Measurements from ENCODE around the gene CLCN1. TPM values are rescaled to one million over a fixed set of nuclear protein-coding genes. Genes with fewer than 3 reads are reported as not detected.

Gene CLCN1
- total and polyA plus RNA-seq, 2 of the 8 experiments (the other 6 are each of a cell fraction or from before 2014, with no cell fraction given) = 0.36 to 0.41 TPM

DNA sequence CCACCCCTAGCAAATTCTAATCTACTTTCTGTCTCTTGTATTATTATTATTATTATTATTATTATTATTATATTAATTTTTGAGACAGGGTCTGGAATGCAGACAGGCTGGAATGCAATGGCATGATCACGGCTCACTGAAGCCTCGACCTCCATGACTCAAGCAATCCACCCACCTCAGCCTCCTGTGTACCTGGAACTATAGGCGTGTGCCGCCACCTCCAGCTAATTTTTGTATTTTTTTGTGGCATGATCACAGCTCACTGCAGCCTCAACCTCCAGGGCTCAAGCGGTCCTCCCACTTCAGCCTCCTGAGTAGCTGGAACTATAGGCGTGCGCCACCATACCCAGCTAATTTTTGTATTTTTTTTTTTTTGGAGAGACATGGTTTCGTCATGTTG is 33.8 kb upstream of the CLCN1 start:
- CTCF ChIA-PET (ENCODE audit: partially characterized antibody) = interaction anchor here (0.6 to 1.5 kb wide), 4 partner anchors 15 to 208 kb away, joined by 3 to 6 read pairs (median 3); partner anchors contain the start of gene GSTK1
- Histone ChIP-seq H3K4me2 (ENCODE audit: insufficient read depth in 1 of 2, low read depth in 2 of 2, low read length in 2 of 2) (no peak overlapping the region), H2AK5ac (ENCODE audit: low read depth, low read length) (no peak overlapping the region), H3K79me1 (ENCODE audit: low read depth, low read length) (no peaks in the 10 kb centered on the region), H3K4ac (replicated peaks; ENCODE audit: insufficient read length, low read depth, low read length) (no peak overlapping the region), H3K14ac (ENCODE audit: insufficient read length) (no peak overlapping the region), H2BK12ac (ENCODE audit: low read depth, low read length) (no peak overlapping the region), H3K4me3 (ENCODE audit: extremely low read depth in 1 of 4, insufficient read depth in 2 of 4, low read depth in 3 of 4, low read length in 4 of 4) (no peak overlapping the region), H3K9me3 (ENCODE audit: insufficient read depth in 2 of 2, low read depth in 1 of 2, low read length in 1 of 2) (peaks cover 1 to 6% of the 10 kb centered on the region in 2 experiments; a peak in 2 of 4 replicates), H3K36me3 (ENCODE audit: control insufficient read depth in 2 of 4, insufficient read depth in 4 of 4, low read length in 3 of 4) (peaks cover 0 to under 1% (median 0%) of the 10 kb centered on the region in 4 experiments; a peak in 1 of 8 replicates), H4K8ac (ENCODE audit: extremely low read depth, insufficient read depth, low read length) (no peak overlapping the region; the same call in 1 of the 2 replicates), H2BK15ac (ENCODE audit: low read length) (no peak overlapping the region), H4K20me1 (replicated peaks in 1 of 2; ENCODE audit: control insufficient read depth in 1 of 2, insufficient read depth in 2 of 2, low read length in 2 of 2) (no peaks in the 10 kb centered on the region), H3K79me2 (ENCODE audit: control insufficient read depth in 1 of 2, insufficient read depth in 2 of 2, low read length in 2 of 2) (no peaks in the 10 kb centered on the region), H2BK20ac (ENCODE audit: low read length) (no peak overlapping the region), H2AFZ (ENCODE audit: low read length) (no peak overlapping the region), H3K4me1 (replicated peaks in 1 of 4; ENCODE audit: control insufficient read depth in 3 of 4, insufficient read depth in 4 of 4, low read length in 3 of 4) (peaks cover 9 to 12% (median 10%) of the 10 kb centered on the region in 4 experiments), H4K5ac (ENCODE audit: insufficient read length, low read depth, low read length) (no peak overlapping the region), H4K91ac (replicated peaks; ENCODE audit: insufficient read length, low read length) (no peak overlapping the region), H2BK120ac (replicated peaks; ENCODE audit: low read depth, low read length) (no peak overlapping the region), H3K23me2 (ENCODE audit: low read depth, low read length) (peaks cover 4% of the 10 kb centered on the region; the same call in 1 of the 2 replicates), H3K56ac (replicated peaks; ENCODE audit: insufficient read length, low read depth, low read length) (no peak overlapping the region), H3K27me3 (replicated peaks in 1 of 4; ENCODE audit: control insufficient read depth in 3 of 4, extremely low read depth in 1 of 4, insufficient read depth in 3 of 4, low read length in 3 of 4) (peaks cover 5 to 14% (median 13%) of the 10 kb centered on the region in 4 experiments), H3K9ac (replicated peaks in 1 of 4; ENCODE audit: extremely low read depth in 1 of 4, low read depth in 3 of 4, low read length in 3 of 4) (no peak overlapping the region), H2BK5ac (ENCODE audit: low read depth, low read length) (no peak overlapping the region), H3K23ac (ENCODE audit: insufficient read length) (no peak overlapping the region), H3K27ac (ENCODE audit: low read depth, low read length) (no peak overlapping the region), H3K18ac (ENCODE audit: extremely low read depth, low read length) (no peak overlapping the region)
- no peak for FAIRE-seq
- TF ChIP-seq KDM4A (IDR thresholded peaks at IDR 0.05; ENCODE audit: low read depth, low read length, severe bottlenecking) (no peak), JUN (IDR thresholded peaks at IDR 0.05; ENCODE audit: low read depth, low read length) (no peak), BCL11A (IDR thresholded peaks at IDR 0.05; ENCODE audit: low read depth in 2 of 2, low read length in 2 of 2) (no peak), TCF12 (IDR thresholded peaks at IDR 0.05; ENCODE audit: low read depth, low read length) (no peak), SAP30 (IDR thresholded peaks at IDR 0.05; ENCODE audit: insufficient read depth, insufficient replicate concordance, low read length) (no peak), MAFK (IDR thresholded peaks at IDR 0.05; ENCODE audit: low read depth, low read length) (no peak), ASH2L (IDR thresholded peaks at IDR 0.05; ENCODE audit: low read length) (no peak), HDAC2 (IDR thresholded peaks at IDR 0.05; ENCODE audit: borderline replicate concordance in 1 of 2, low read depth in 2 of 2, low read length in 2 of 2) (no peak), POU5F1 (IDR thresholded peaks at IDR 0.05; ENCODE audit: low read depth, low read length) (no peak), CBX5 (IDR thresholded peaks at IDR 0.05; ENCODE audit: low read depth, low read length) (no peak), JUND (IDR thresholded peaks at IDR 0.05; ENCODE audit: low read length) (no peak), SIX5 (IDR thresholded peaks at IDR 0.05; ENCODE audit: low read depth, low read length) (no peak), EZH2 (IDR thresholded peaks at IDR 0.05; ENCODE audit: low read depth, low read length, severe bottlenecking) (no peak), GABPA (IDR thresholded peaks at IDR 0.05; ENCODE audit: borderline replicate concordance, insufficient read depth, low read length) (no peak)
- WGBS, 2 experiments (ENCODE audit: extremely low coverage in 1 of 2, insufficient coverage in 1 of 2, insufficient read length in 1 of 2, insufficient replicate concordance in 2 of 2, low coverage in 1 of 2, low lambda C conversion rate in 2 of 2, missing lambda C conversion rate in 1 of 2) = 92% methylated on average over 8 of the region's 8 CpGs; no CpG with 5 or more reads in 1 of the 2 experiments
- POLR2A ChIA-PET (ENCODE audit: partially characterized antibody) = no interaction called here
- no peak for DNase-seq (ENCODE audit: low read depth in 1 of 2, low spot score in 2 of 2)
